GM12801 (cell line): ENCODE measurements around the gene RPL37.

ENCODE experiments used
- CTCF ChIP-seq: IDR thresholded peaks from one replicate; pipeline ENCODE4 v1.5.1; 2011; ENCODE audit warnings: control low read depth; ENCODE audit not compliant: insufficient read length; ENCODE audit errors: extremely low read depth

Gene RPL37

DNA sequence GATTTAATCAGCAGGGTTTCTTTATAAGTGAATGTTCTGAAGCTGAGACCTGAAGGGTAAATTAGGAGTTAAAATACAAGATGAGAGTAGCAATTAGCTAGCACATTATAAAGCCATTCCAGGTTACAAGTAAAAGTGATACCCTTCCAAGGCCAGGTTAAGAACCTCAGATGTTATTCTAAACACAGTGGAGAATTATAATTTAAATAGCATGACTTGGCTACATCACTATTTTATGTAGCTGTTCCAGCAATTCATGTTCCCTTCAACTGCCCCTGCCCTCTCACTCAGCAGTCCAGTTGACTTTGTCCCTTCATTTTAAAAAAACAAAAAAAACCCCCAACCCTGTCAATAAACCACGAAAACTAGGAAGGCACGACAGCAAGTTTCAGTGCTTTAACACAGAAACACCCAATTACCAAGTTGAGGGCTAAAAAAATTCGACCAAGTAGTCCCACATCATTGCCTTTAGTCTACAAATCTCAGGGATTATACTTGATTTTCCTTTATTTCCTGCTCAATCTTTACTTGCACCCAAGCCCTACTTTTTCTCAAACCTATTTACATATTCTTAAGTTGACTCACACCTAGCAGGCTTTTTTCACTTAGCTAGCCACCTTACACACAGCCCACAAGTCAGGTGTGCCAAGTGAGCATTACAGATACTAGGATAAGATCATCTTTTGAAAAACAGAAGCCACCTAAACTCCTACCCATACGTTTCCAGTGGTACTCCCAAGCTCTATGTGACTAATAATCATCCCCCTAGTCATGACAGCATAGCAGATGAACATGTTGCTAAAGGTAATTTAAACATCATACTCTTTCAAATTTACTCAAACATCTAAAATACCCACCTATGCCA is 3.4 kb downstream of the RPL37 start:
- no peak for TF ChIP-seq CTCF

DNA sequence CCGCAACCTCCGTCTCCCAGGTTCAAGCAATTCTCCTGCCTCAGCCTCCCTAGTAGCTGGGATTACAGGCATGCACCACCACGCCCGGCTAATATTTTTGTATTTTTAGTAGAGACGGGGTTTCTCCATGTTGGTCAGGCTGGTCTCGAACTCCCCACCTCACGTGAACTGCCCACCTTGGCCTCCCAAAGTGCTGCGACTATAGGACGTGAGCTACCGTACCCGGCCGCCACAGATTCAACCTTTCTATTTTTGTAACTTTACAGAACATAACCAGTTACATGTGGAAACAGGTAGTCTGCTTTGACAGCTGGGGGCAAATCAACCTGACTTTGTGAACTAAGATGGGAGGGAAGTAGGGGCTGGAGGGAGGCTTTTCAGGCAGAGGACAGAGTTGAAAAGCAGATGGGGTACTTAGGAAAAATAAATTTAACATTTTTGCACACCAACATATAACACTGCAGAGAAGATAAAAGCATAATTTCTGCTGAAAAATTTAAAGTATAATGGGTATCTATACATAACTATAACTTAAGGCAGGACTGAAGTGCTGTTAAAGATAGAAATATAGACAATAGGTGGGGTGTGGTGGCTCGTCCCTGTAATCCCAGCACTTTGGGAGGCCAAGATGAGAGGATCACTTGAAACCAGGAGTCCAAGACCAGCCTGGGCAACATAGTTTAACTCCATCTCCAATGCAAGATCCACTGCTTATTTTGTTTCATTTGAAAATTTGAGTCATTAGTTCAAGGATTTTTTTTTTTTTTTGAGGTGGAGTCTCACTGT is 5.1 kb downstream of the RPL37 start:
- TF ChIP-seq CTCF, result no peak

DNA sequence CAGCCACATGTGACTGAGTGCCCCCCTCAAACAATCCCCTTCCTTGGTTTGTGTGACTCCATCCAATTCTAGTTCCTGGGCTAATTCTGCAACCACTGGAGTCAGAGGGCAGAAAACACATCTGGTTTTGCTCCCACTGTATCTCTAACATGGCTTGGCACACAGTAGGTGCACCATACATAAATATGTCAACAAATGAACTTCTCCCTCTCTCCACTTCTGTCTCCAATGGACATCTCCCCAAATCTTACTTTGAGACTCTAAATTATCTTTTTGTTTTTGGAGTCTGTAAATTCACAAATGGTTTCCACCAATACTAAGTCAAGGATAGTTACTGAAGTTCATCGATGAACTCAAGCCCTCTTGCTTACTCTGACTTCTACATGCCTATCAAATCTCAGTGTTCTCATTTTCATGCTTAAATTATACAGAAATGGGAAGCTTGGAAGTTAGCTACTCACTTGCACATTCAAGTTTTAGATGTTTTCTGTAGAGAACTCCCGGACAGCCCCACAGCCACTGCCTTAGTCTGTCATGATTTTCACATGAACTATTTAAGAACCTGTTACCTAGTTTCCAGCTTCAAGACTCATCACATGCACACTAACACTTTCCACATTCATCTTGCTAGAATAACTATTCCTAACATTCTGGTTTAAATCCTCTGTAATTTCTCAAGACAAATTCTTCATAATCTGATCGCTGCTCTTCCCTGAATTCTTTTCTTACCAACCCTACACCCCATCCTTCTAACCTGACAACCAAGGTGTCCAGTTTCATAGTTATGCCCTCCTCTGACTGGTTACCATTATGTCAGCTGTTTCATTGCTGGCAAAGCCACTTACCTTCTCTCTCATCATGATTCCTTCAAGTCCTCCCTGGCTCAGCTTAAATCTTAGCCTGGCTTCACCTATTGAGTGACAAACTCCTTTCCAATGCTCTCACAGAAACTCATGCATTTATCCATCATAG is 6.0 kb downstream of the RPL37 start:
- no peak for TF ChIP-seq CTCF

DNA sequence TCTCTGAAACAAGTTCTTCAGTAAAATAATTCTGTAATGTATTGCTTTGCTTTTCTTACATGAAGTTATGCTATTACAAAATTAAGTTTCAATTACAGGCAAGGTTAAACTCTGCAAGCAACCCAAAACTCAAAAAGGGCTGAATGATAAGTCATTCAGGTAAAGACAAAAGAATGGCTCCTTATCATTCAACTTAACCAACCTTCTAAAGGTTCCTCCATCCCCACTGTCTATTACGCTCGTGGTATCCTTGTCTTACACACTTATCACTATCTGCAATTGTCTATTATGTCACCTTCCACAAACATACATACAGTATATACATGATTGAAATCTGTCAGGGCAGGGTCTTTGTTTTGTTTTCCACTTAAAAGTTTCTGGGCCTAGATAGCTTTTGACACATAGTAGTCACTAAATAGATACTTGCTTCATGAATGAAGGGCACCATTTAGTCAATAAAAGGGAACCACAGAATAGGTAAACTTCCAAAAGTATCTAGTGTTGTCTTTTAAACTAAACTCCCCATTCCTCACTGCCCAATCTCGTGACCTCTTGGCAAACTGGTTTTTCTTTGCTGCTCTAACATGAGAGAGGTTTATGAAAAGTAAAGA is 6.9 kb downstream of the RPL37 start:
- no peak for TF ChIP-seq CTCF

DNA sequence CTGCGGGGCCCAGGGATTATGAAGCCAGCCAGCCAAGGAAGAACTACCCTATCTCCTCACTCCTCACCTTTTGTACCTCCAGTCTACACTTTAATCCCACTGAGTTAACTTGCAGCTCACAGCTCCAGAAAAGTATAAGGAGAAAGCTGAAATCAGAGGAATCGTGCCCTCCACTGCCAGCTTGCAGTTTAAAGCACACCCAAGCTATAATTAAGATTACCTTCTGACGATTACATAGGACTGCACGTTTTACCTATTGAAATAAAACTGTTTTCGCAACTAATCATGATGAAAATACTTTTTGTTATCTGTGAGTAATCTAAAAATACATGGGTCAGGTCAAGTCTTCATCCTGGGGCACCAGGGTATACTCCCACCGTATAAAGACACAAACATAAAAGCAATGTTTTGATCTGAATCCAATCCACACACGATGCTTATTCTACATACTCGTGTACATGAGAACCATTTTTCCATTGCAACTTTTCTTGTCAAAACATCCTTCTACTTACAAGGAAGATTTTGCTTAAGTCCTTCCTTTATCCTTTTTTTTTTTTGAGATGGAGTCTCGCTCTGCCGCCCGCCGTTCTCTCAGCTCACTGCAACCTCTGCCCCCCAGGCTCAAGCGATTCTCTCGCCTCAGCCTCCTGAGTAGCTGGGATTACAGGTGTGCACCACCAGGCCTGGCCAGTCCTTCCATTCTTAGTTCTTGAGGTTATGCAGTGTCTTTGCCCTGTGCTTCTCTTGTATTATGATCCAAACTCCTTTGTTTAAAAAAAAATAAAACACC is 7.6 kb downstream of the RPL37 start:
- TF ChIP-seq CTCF, result no peak

DNA sequence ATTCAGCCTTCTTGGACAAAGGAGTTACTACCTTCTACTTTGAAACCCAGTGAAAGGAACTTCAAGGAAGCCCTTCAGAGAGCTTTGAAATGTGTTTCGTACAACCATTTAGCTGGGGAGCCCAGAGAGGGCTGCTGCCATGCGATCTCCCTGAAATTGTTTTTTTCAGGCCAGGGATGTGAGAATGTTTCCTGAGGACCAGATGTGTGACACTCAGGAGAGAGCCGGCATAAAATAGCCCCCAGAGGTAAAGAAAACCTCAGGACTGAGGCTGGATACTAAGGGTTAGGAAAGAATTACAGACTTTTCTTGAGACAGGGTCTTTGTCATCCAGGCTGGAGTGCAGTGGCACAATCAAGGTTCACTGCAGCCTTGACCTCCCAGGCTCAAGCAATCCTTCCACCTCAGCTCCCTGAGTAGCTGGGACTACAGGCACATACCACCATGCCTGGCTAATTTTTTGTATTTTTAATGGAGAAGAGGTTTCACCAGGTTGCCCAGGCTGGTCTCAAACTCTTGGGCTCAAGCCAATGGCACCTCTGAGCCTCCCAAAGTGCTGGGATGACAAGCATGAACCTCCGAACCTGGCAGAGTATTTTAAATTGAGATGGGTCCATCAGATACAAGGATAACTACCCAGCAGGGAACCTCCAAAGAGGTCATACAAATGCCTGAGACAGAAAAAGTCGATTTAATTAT is 8.4 kb downstream of the RPL37 start:
- TF ChIP-seq CTCF, result no peak
